Retinal pigment epithelial cell (primary cell): Measurements from ENCODE around the gene FHIP2A.
"Not testable (repeated sequence)": the region's sequence is repeated elsewhere in the genome, so short reads cannot be mapped to it uniquely, and the experiment has no call there.

Experiments
- DNase-seq: peaks from one replicate; pipeline ENCODE4 v3.0.0-alpha.2; 2010; ENCODE audit warnings: low read depth
- H3K4me3 ChIP-seq: 2 replicates; pipeline ENCODE4 v1.5.1; 2011; ENCODE audit warnings: mild to moderate bottlenecking, low read length, control low read depth, moderate library complexity
- CTCF ChIP-seq: conservative IDR thresholded peaks from 2 replicates; pipeline ENCODE4 v1.5.1; 2011; ENCODE audit warnings: low read depth, low read length, control low read depth, inconsistent platforms

FHIP2A gene

GRCh38 chr10:114782666-114783065 is 38.9 kb upstream of the FHIP2A start:
- H3K4me3 ChIP-seq, result no peak overlapping the region
- no peak for TF ChIP-seq CTCF
- no peak for DNase-seq

- TF ChIP-seq CTCF, result no peak
- DNase-seq, result no peak
- H3K4me3 ChIP-seq, result no peak overlapping the region
Observed at GRCh38 chr10:114783686-114784085, 37.9 kb upstream of the FHIP2A start.

GRCh38 chr10:114786492-114786891 is 35.1 kb upstream of the FHIP2A start:
- TF ChIP-seq CTCF, result peak; percentile 62
- not testable (repeated sequence) for DNase-seq, H3K4me3 ChIP-seq

- not testable (repeated sequence) for DNase-seq, H3K4me3 ChIP-seq
Observed at GRCh38 chr10:114787131-114787530, 34.4 kb upstream of the FHIP2A start.

GRCh38 chr10:114791768-114792167 is 29.8 kb upstream of the FHIP2A start:
- H3K4me3 ChIP-seq, result no peak overlapping the region
- DNase-seq, result peak; percentile 92
- TF ChIP-seq CTCF, result no peak

GRCh38 chr10:114795039-114795438 is 26.5 kb upstream of the FHIP2A start:
- no peak for DNase-seq
- no peak overlapping the region for H3K4me3 ChIP-seq
- TF ChIP-seq CTCF, result no peak

GRCh38 chr10:114800361-114800760 is 21.2 kb upstream of the FHIP2A start:
- no peak for TF ChIP-seq CTCF
- no peak overlapping the region for H3K4me3 ChIP-seq
- DNase-seq, result no peak

GRCh38 chr10:114801411-114801813 is 20.2 kb upstream of the FHIP2A start:
- DNase-seq, result no peak
- no peak for TF ChIP-seq CTCF
- H3K4me3 ChIP-seq, result no peak overlapping the region
